Mononuclear cell (primary cell): ENCODE results near the gene EXOC4. TPM values are rescaled to one million over a fixed set of nuclear protein-coding genes. Genes with fewer than 3 reads are reported as not detected.
"Not testable (repeated sequence)": the region's sequence is repeated elsewhere in the genome, so short reads cannot be mapped to it uniquely, and the experiment has no call there.

Experiments
- H3K27me3 ChIP-seq: 2 replicates; pipeline ENCODE4 v1.6.0; 2011; ENCODE audit warnings: low read length, control low read depth; ENCODE audit not compliant: insufficient read depth
- H3K4me1 ChIP-seq: 2 replicates; pipeline ENCODE4 v1.5.1; 2011; ENCODE audit warnings: mild to moderate bottlenecking, low read length, control low read depth; ENCODE audit not compliant: insufficient read depth
- H3K4me3 ChIP-seq: 2 replicates; pipeline ENCODE4 v1.5.1; 2011; ENCODE audit warnings: mild to moderate bottlenecking, low read length, moderate library complexity
- H3K9me3 ChIP-seq: 2 replicates; pipeline ENCODE4 v1.5.1; 2011; ENCODE audit warnings: low read depth, mild to moderate bottlenecking, control low read depth, low read length
- total RNA-seq: library from RNA; depleted of rRNA; stranded (reverse); fragments of >200 nt; gene quantifications from one replicate; pipeline ENCODE4 v1.2.3, GENCODE V29; 2012

Gene EXOC4
- total RNA-seq, 1 donor, result 106 TPM

- no peak overlapping the region for H3K4me3 ChIP-seq
- H3K9me3 ChIP-seq, result no peaks in the 10 kb centered on the region
- H3K4me1 ChIP-seq, result no peaks in the 10 kb centered on the region
- no peaks in the 10 kb centered on the region for H3K27me3 ChIP-seq
These were observed 651.9 kb downstream of the EXOC4 start for GRCh38 chr7:133904776-133905175.

GRCh38 chr7:133906553-133906952, 653.7 kb downstream of the EXOC4 start:
- H3K4me3 ChIP-seq, H3K4me1 ChIP-seq, H3K27me3 ChIP-seq, H3K9me3 ChIP-seq: not testable (repeated sequence)

GRCh38 chr7:133910761-133911160, 657.9 kb downstream of the EXOC4 start:
- H3K4me1 ChIP-seq, result peaks cover 4% of the 10 kb centered on the region
- no peak overlapping the region for H3K4me3 ChIP-seq
- H3K9me3 ChIP-seq, result no peaks in the 10 kb centered on the region

GRCh38 chr7:133911724-133912123, 658.8 kb downstream of the EXOC4 start:
- Histone ChIP-seq H3K4me3 (no peak overlapping the region), H3K4me1 (peaks cover 4% of the 10 kb centered on the region), H3K9me3 (no peaks in the 10 kb centered on the region), H3K27me3 (no peaks in the 10 kb centered on the region)

More at GRCh38 chr7:133910761-133911160, 657.9 kb downstream of the EXOC4 start:
- H3K27me3 ChIP-seq, result no peaks in the 10 kb centered on the region

GRCh38 chr7:133912916-133913697, 660.2 kb downstream of the EXOC4 start:
- no peaks in the 10 kb centered on the region for H3K27me3 ChIP-seq
- no peak overlapping the region for H3K4me3 ChIP-seq
- no peaks in the 10 kb centered on the region for H3K9me3 ChIP-seq
- H3K4me1 ChIP-seq, result peaks cover 4% of the 10 kb centered on the region

- H3K4me1 ChIP-seq, result peaks cover 4% of the 10 kb centered on the region
These were observed 663.7 kb downstream of the EXOC4 start for GRCh38 chr7:133916621-133917020.

GRCh38 chr7:133919810-133920209, 666.9 kb downstream of the EXOC4 start:
- H3K27me3 ChIP-seq, result no peaks in the 10 kb centered on the region
- H3K4me1 ChIP-seq, result no peaks in the 10 kb centered on the region
- H3K9me3 ChIP-seq, result peaks cover 13% of the 10 kb centered on the region
- no peak overlapping the region for H3K4me3 ChIP-seq

More at GRCh38 chr7:133916621-133917020, 663.7 kb downstream of the EXOC4 start:
- Histone ChIP-seq H3K4me3 (no peak overlapping the region), H3K27me3 (no peaks in the 10 kb centered on the region), H3K9me3 (peaks cover 9% of the 10 kb centered on the region)

GRCh38 chr7:133921635-133922182, 668.8 kb downstream of the EXOC4 start:
- no peak overlapping the region for H3K4me3 ChIP-seq
- no peaks in the 10 kb centered on the region for H3K27me3 ChIP-seq
- no peaks in the 10 kb centered on the region for H3K4me1 ChIP-seq
- peaks cover 13% of the 10 kb centered on the region for H3K9me3 ChIP-seq

GRCh38 chr7:133923974-133924373, 671.1 kb downstream of the EXOC4 start:
- H3K9me3 ChIP-seq, result peaks cover 13% of the 10 kb centered on the region
- no peaks in the 10 kb centered on the region for H3K4me1 ChIP-seq
- H3K4me3 ChIP-seq, result no peak overlapping the region
- no peaks in the 10 kb centered on the region for H3K27me3 ChIP-seq

- Histone ChIP-seq H3K27me3 (no peaks in the 10 kb centered on the region), H3K4me1 (no peaks in the 10 kb centered on the region), H3K9me3 (no peaks in the 10 kb centered on the region), H3K4me3 (no peak overlapping the region)
These were observed 678.2 kb downstream of the EXOC4 start for GRCh38 chr7:133931053-133931452.

GRCh38 chr7:133932591-133932990, 679.7 kb downstream of the EXOC4 start:
- H3K4me1 ChIP-seq, result no peaks in the 10 kb centered on the region
- no peaks in the 10 kb centered on the region for H3K9me3 ChIP-seq
- H3K27me3 ChIP-seq, result no peaks in the 10 kb centered on the region
- H3K4me3 ChIP-seq, result no peak overlapping the region

GRCh38 chr7:133934262-133934976, 681.5 kb downstream of the EXOC4 start:
- Histone ChIP-seq H3K4me3 (no peak overlapping the region), H3K9me3 (no peaks in the 10 kb centered on the region), H3K27me3 (no peaks in the 10 kb centered on the region)

GRCh38 chr7:133934977-133935330, 682.1 kb downstream of the EXOC4 start:
- Histone ChIP-seq H3K4me3 (no peak overlapping the region), H3K27me3 (no peaks in the 10 kb centered on the region), H3K9me3 (no peaks in the 10 kb centered on the region), H3K4me1 (no peaks in the 10 kb centered on the region)

More at GRCh38 chr7:133934262-133934976, 681.5 kb downstream of the EXOC4 start:
- no peaks in the 10 kb centered on the region for H3K4me1 ChIP-seq

- no peaks in the 10 kb centered on the region for H3K4me1 ChIP-seq
- H3K27me3 ChIP-seq, result no peaks in the 10 kb centered on the region
- no peaks in the 10 kb centered on the region for H3K9me3 ChIP-seq
- H3K4me3 ChIP-seq, result no peak overlapping the region
These were observed 683.2 kb downstream of the EXOC4 start for GRCh38 chr7:133936074-133936473.

- Histone ChIP-seq H3K4me3 (no peak overlapping the region), H3K9me3 (no peaks in the 10 kb centered on the region), H3K27me3 (no peaks in the 10 kb centered on the region), H3K4me1 (no peaks in the 10 kb centered on the region)
These were observed 684.9 kb downstream of the EXOC4 start for GRCh38 chr7:133937786-133938185.
